Hepatocyte (in vitro differentiated cells): ENCODE data around the gene TUBB3. TPM values are rescaled to one million over a fixed set of nuclear protein-coding genes. Genes with fewer than 3 reads are reported as not detected.

ENCODE experiments used
- DNase-seq: peaks from one replicate; pipeline ENCODE4 v3.0.0-alpha.2; 2016; ENCODE audit warnings: low spot score
- H2AFZ ChIP-seq: fragments of 200-600 bp; sonication (generic); 2 replicates; pipeline ENCODE4 v1.6.0; 2016; ENCODE audit warnings: antibody characterized with exemption, mild to moderate bottlenecking
- H3K27ac ChIP-seq: fragments of 200-600 bp; sonication (generic); 2 replicates; pipeline ENCODE4 v1.5.1; 2016; ENCODE audit warnings: mild to moderate bottlenecking
- H3K27me3 ChIP-seq: fragments of 200-600 bp; sonication (generic); 2 replicates; pipeline ENCODE4 v1.6.1; 2016
- H3K36me3 ChIP-seq: fragments of 200-600 bp; sonication (generic); replicated peaks from 2 replicates; pipeline ENCODE4 v1.5.1; 2016; ENCODE audit warnings: low read depth; ENCODE audit not compliant: insufficient read depth
- H3K4me1 ChIP-seq: fragments of 200-600 bp; sonication (generic); 2 replicates; pipeline ENCODE4 v1.5.1; 2016; ENCODE audit warnings: mild to moderate bottlenecking, moderate library complexity; ENCODE audit not compliant: insufficient read depth
- H3K4me2 ChIP-seq: fragments of 200-600 bp; sonication (generic); 2 replicates; pipeline ENCODE4 v1.6.0; 2016
- H3K4me3 ChIP-seq: fragments of 200-600 bp; sonication (generic); 2 replicates; pipeline ENCODE4 v1.5.1; 2016; ENCODE audit warnings: mild to moderate bottlenecking
- H3K79me2 ChIP-seq: fragments of 200-600 bp; sonication (generic); 2 replicates; pipeline ENCODE4 v1.6.0; 2017; ENCODE audit warnings: mild to moderate bottlenecking
- H3K9me2 ChIP-seq: fragments of 200-600 bp; sonication (generic); replicated peaks from 2 replicates; pipeline ENCODE4 v1.6.0; 2017; ENCODE audit warnings: mild to moderate bottlenecking; ENCODE audit not compliant: insufficient read depth
- H3K9me3 ChIP-seq: fragments of 200-600 bp; sonication (generic); 2 replicates; pipeline ENCODE4 v1.5.1; 2016; ENCODE audit warnings: low read depth, mild to moderate bottlenecking
- H4K20me1 ChIP-seq: fragments of 200-600 bp; sonication (generic); 2 replicates; pipeline ENCODE4 v1.6.0; 2016; ENCODE audit warnings: mild to moderate bottlenecking; ENCODE audit not compliant: insufficient read depth, poor library complexity, severe bottlenecking
- CTCF ChIP-seq: fragments of 200-600 bp; sonication (generic); IDR thresholded peaks from 2 replicates; pipeline ENCODE4 v1.5.1; 2016; ENCODE audit warnings: antibody characterized with exemption, mild to moderate bottlenecking; ENCODE audit not compliant: poor library complexity
- EZH2 ChIP-seq: fragments of 200-600 bp; sonication (generic); IDR thresholded peaks from 2 replicates; pipeline ENCODE4 v1.6.1; 2016; ENCODE audit warnings: antibody characterized with exemption, mild to moderate bottlenecking, borderline replicate concordance
- EZH2phosphoT487 ChIP-seq: fragments of 200-600 bp; sonication (generic); IDR thresholded peaks from one replicate; pipeline ENCODE4 v1.6.1; 2018; ENCODE audit warnings: antibody characterized with exemption, mild to moderate bottlenecking, low read depth, moderate library complexity; ENCODE audit not compliant: unreplicated experiment, severe bottlenecking
- WGBS: methylation state at CpG from one replicate; pipeline ENCODE4 v1.1.6; 2016; ENCODE audit warnings: low lambda C conversion rate; ENCODE audit errors: missing lambda C conversion rate; 5-methylcytosine and 5-hydroxymethylcytosine counted together
- polyA plus RNA-seq: library from polyadenylated mRNA; unstranded; fragments of >200 nt; fragmentation: Nextera tagmentation; extraction: Ambion mirVana; gene quantifications from 2 replicates; pipeline ENCODE4 v1.2.1, GENCODE V29; 2016
- total RNA-seq: library from RNA; depleted of rRNA; stranded (reverse); fragments of >200 nt; gene quantifications from 2 replicates; pipeline ENCODE4 v1.2.3, GENCODE V29; 2014

TUBB3 gene
- total and polyA plus RNA-seq, 2 experiments from 2014 or later: 69.3 to 87.2 TPM

DNA sequence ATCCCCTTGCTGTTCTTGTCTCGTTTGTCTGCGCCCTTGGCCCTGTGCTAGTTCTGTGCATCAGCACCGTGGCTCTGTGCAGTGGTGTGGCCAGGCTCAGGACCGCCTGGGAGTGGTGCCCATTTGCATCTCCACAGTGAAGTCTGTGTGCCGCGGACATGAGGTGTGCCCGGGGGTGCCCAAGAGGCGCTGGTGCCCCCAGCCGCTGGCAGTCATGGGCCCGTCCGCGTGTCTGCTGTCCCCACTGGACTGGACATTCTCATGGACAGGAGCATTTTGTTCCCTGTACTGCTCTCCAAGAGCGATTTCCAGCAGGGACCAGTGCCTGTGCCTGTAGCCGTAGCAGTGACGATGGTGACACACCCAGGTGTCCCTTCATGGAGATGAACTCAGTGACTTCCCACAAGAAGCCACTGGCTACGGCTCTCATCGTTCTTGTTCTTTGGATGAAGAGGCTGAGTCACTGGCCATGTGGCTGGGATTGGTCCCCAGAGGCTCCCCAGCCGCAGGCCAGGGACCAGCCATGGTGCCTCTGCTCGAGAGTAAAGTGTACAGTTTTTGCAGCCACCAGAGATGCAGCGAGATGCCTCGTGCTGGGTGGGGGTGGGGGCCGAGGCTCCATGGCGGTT, 17.5 kb upstream of the TUBB3 start:
- no peak overlapping the region for H2AFZ ChIP-seq
- no peaks in the 10 kb centered on the region for H4K20me1 ChIP-seq
- no peaks in the 10 kb centered on the region for H3K79me2 ChIP-seq
- no peaks in the 10 kb centered on the region for H3K4me1 ChIP-seq
- no peaks in the 10 kb centered on the region for H3K9me2 ChIP-seq
- H3K27ac ChIP-seq: no peak overlapping the region
- H3K36me3 ChIP-seq: no peaks in the 10 kb centered on the region
- no peaks in the 10 kb centered on the region for H3K9me3 ChIP-seq
- no peaks in the 10 kb centered on the region for H3K27me3 ChIP-seq
- WGBS: 94% methylated on average over 23 of the region's 23 CpGs
- DNase-seq: no peak
- TF ChIP-seq EZH2phosphoT487: no peak
- no peak for TF ChIP-seq EZH2
- no peak for TF ChIP-seq CTCF
- no peak overlapping the region for H3K4me2 ChIP-seq
- H3K4me3 ChIP-seq: no peak overlapping the region

GRCh38 chr16:89906140-89907025, 16.8 kb upstream of the TUBB3 start:
- no peaks in the 10 kb centered on the region for H3K4me1 ChIP-seq
- no peaks in the 10 kb centered on the region for H3K9me3 ChIP-seq
- no peak overlapping the region for H3K27ac ChIP-seq
- no peak overlapping the region for H3K4me3 ChIP-seq
- H3K36me3 ChIP-seq: no peaks in the 10 kb centered on the region
- H3K79me2 ChIP-seq: no peaks in the 10 kb centered on the region
- H3K9me2 ChIP-seq: no peaks in the 10 kb centered on the region
- no peak overlapping the region for H2AFZ ChIP-seq
- no peak for TF ChIP-seq EZH2phosphoT487
- no peak for TF ChIP-seq EZH2
- no peak for TF ChIP-seq CTCF
- H3K4me2 ChIP-seq: no peak overlapping the region
- DNase-seq: no peak
- no peaks in the 10 kb centered on the region for H3K27me3 ChIP-seq
- WGBS: 98% methylated on average over 39 of the region's 40 CpGs
- H4K20me1 ChIP-seq: no peaks in the 10 kb centered on the region

DNA sequence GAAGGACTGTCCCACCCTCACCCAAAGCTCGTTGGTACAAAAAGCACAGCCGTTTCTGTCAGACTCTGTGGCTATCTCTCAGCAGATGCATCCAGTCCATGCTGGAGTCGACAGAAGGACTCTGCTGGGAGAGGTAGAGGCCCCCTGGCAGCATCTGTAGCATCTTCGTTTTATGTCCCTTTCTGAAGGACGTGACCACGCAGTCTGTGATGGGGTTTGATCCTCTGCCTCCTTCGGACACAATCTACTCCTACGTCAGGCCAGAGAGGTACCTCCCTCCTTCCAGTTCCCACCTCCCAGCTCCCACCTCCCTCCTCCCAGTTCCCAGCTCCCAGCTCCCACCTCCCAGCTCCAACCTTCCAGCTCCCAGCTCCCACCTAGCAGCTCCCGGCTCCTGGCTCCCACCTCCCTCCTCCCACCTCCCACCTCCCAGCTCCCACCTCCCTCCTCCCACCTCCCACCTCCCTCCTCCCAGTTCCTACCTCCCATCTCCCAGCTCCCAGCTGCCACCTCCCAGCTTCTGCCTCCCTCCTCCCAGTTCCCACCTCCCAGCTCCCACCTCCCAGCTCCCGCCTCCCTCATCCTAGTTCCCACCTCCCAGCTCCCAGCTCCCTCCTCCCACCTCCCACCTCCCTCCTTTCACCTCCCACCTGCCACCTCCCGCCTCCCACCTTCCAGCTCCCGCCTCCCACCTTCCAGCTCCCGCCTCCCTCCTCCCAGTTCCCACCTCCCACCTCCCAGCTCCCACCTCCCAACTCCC, 15.9 kb upstream of the TUBB3 start:
- H4K20me1 ChIP-seq: no peaks in the 10 kb centered on the region
- TF ChIP-seq EZH2 (no peak), EZH2phosphoT487 (no peak), CTCF (no peak)
- H3K27ac ChIP-seq: no peak overlapping the region

More for the DNA sequence above, 15.9 kb upstream of the TUBB3 start:
- H3K4me1 ChIP-seq: no peaks in the 10 kb centered on the region
- H3K36me3 ChIP-seq: no peaks in the 10 kb centered on the region
- H3K9me3 ChIP-seq: no peaks in the 10 kb centered on the region
- WGBS: 98% methylated on average over 8 of the region's 13 CpGs
- no peak overlapping the region for H2AFZ ChIP-seq
- H3K9me2 ChIP-seq: no peaks in the 10 kb centered on the region
- H3K79me2 ChIP-seq: no peaks in the 10 kb centered on the region
- no peak overlapping the region for H3K4me2 ChIP-seq
- no peaks in the 10 kb centered on the region for H3K27me3 ChIP-seq
- no peak overlapping the region for H3K4me3 ChIP-seq
- DNase-seq: no peak
